Endometrial microvascular endothelial cells (primary cell): ENCODE results near the gene SH2D1A. TPM values are rescaled to one million over a fixed set of nuclear protein-coding genes. Genes with fewer than 3 reads are reported as not detected.
"Not testable (repeated sequence)": the region's sequence is repeated elsewhere in the genome, so short reads cannot be mapped to it uniquely, and the experiment has no call there.

Experiments
- in situ Hi-C: cut with HindIII; loops from 2 replicates; pipeline ENCODE4 v1.10.0; 2017; ENCODE audit warnings: low sequenced_read_pairs, low pct_unique_long_range_greater_than_20kb; ENCODE audit errors: inconsistent ontology term
- total RNA-seq: library from RNA; depleted of rRNA; stranded (reverse); fragments of >200 nt; gene quantifications from one replicate; pipeline ENCODE4 v1.2.3, GENCODE V29; 2015; ENCODE audit errors: inconsistent ontology term

The SH2D1A gene
- not detected for total RNA-seq

- in situ Hi-C loops = no loop called here
Measured at GRCh38 chrX:124346117-124346876, at the start of gene SH2D1A. TSS of gene SH2D1A (plus strand) at chrX:124346563. CDS start at chrX:124346643, 80 bp downstream.

GRCh38 chrX:124299323-124299722 lies 47.0 kb upstream of the SH2D1A start:
- in situ Hi-C loops = not testable (repeated sequence)

- in situ Hi-C loops = no loop called here
Measured at GRCh38 chrX:124300405-124300804, 46.0 kb upstream of the SH2D1A start.

GRCh38 chrX:124307253-124307907 lies 39.0 kb upstream of the SH2D1A start:
- in situ Hi-C loops = no loop called here

GRCh38 chrX:124325732-124326131 lies 20.6 kb upstream of the SH2D1A start:
- in situ Hi-C loops = no loop called here

- in situ Hi-C loops = no loop called here
Measured at GRCh38 chrX:124328765-124329164, 17.6 kb upstream of the SH2D1A start.

GRCh38 chrX:124332481-124333424 lies 13.6 kb upstream of the SH2D1A start, which contains the start of gene TEX13D:
TSS of gene TEX13D (plus strand) at chrX:124332660. CDS start at chrX:124332918, 258 bp downstream.
- in situ Hi-C loops = no loop called here

GRCh38 chrX:124333862-124334261 lies 12.5 kb upstream of the SH2D1A start:
- in situ Hi-C loops = no loop called here

GRCh38 chrX:124334555-124334954 lies 11.8 kb upstream of the SH2D1A start:
- in situ Hi-C loops = not testable (repeated sequence)

GRCh38 chrX:124335598-124335997 lies 10.8 kb upstream of the SH2D1A start:
- in situ Hi-C loops = no loop called here

GRCh38 chrX:124337916-124338315 lies 8.4 kb upstream of the SH2D1A start:
- in situ Hi-C loops = no loop called here

GRCh38 chrX:124338733-124339514 lies 7.4 kb upstream of the SH2D1A start:
- in situ Hi-C loops = no loop called here

GRCh38 chrX:124341396-124342132 lies 4.8 kb upstream of the SH2D1A start:
- in situ Hi-C loops = no loop called here

- in situ Hi-C loops = no loop called here
Measured at GRCh38 chrX:124342174-124342867, 4.0 kb upstream of the SH2D1A start.

- in situ Hi-C loops = no loop called here
Measured at GRCh38 chrX:124343016-124343415, 3.3 kb upstream of the SH2D1A start.

GRCh38 chrX:124344246-124344645 lies 2.1 kb upstream of the SH2D1A start:
- in situ Hi-C loops = no loop called here

- in situ Hi-C loops = no loop called here
Measured at GRCh38 chrX:124346877-124347241, 496 bp downstream of the SH2D1A start.
